ENCODE data around the gene DDR1.
"Not testable (repeated sequence)": the region's sequence is repeated elsewhere in the genome, so short reads cannot be mapped to it uniquely, and the experiment has no call there.

The DDR1 gene

GRCh38 chr6:30917487-30917886 is 33.2 kb downstream of the DDR1 start:
- no peak for DNase-seq (ENCODE audit: low read depth in 3 of 3)

- DNase-seq (ENCODE audit: low read depth in 3 of 3): no peak
Measured at GRCh38 chr6:30918670-30919069, 34.4 kb downstream of the DDR1 start.

GRCh38 chr6:30922447-30922852 is 38.1 kb downstream of the DDR1 start:
- no peak for DNase-seq (ENCODE audit: low read depth in 3 of 3)

- DNase-seq (ENCODE audit: low read depth in 3 of 3): not testable (repeated sequence)
Measured at GRCh38 chr6:30924040-30924627, 39.8 kb downstream of the DDR1 start.

GRCh38 chr6:30926644-30927043 is 42.3 kb downstream of the DDR1 start:
- DNase-seq (ENCODE audit: low read depth in 3 of 3): no peak

- DNase-seq (ENCODE audit: low read depth in 3 of 3): not testable (repeated sequence)
Measured at GRCh38 chr6:30927080-30927479, 42.8 kb downstream of the DDR1 start.

- DNase-seq (ENCODE audit: low read depth in 3 of 3): no peak
Measured at GRCh38 chr6:30928677-30929076, 44.4 kb downstream of the DDR1 start.

- DNase-seq (ENCODE audit: low read depth in 3 of 3): no peak
Measured at GRCh38 chr6:30930506-30930905, 46.2 kb downstream of the DDR1 start.

- DNase-seq (ENCODE audit: low read depth in 3 of 3): no peak
Measured at GRCh38 chr6:30931272-30931671, 47.0 kb downstream of the DDR1 start.

- DNase-seq (ENCODE audit: low read depth in 3 of 3): no peak
Measured at GRCh38 chr6:30931969-30932645, 47.8 kb downstream of the DDR1 start, which contains the start of gene SFTA2. TSS of gene SFTA2 (minus strand) at chr6:30932170. CDS start at chr6:30932096, 74 bp downstream.

- DNase-seq (ENCODE audit: low read depth in 3 of 3): no peak
Measured at GRCh38 chr6:30932665-30933365, 48.5 kb downstream of the DDR1 start.

- no peak for DNase-seq (ENCODE audit: low read depth in 3 of 3)
Measured at GRCh38 chr6:30935018-30935417, 50.7 kb downstream of the DDR1 start.

GRCh38 chr6:30937265-30937664 is 52.9 kb downstream of the DDR1 start:
- no peak for DNase-seq (ENCODE audit: low read depth in 3 of 3)

GRCh38 chr6:30938730-30939129 is 54.4 kb downstream of the DDR1 start:
- no peak for DNase-seq (ENCODE audit: low read depth in 3 of 3)

GRCh38 chr6:30939473-30939872 is 55.2 kb downstream of the DDR1 start:
- no peak for DNase-seq (ENCODE audit: low read depth in 3 of 3)

GRCh38 chr6:30940361-30940986 is 56.2 kb downstream of the DDR1 start, which contains the start of gene MUCL3:
TSS of gene MUCL3 (plus strand) at chr6:30940973. CDS start at chr6:30941000, 27 bp downstream.
- DNase-seq (ENCODE audit: low read depth in 3 of 3): no peak

- DNase-seq (ENCODE audit: low read depth in 3 of 3): no peak
Measured at GRCh38 chr6:30942338-30943060, 58.2 kb downstream of the DDR1 start.

- DNase-seq (ENCODE audit: low read depth in 3 of 3): no peak
Measured at GRCh38 chr6:30944051-30944450, 59.7 kb downstream of the DDR1 start.

- no peak for DNase-seq (ENCODE audit: low read depth in 3 of 3)
Measured at GRCh38 chr6:30945281-30945680, 61.0 kb downstream of the DDR1 start.

GRCh38 chr6:30947231-30947630 is 62.9 kb downstream of the DDR1 start:
- DNase-seq (ENCODE audit: low read depth in 3 of 3): no peak

GRCh38 chr6:30948811-30949210 is 64.5 kb downstream of the DDR1 start:
- DNase-seq (ENCODE audit: low read depth in 3 of 3): no peak
